SK-N-SH (cell line): Measurements from ENCODE around the gene TGDS. TPM values are rescaled to one million over a fixed set of nuclear protein-coding genes. Genes with fewer than 3 reads are reported as not detected.

Experiments used
- CTCF ChIA-PET: fragments of 300-600, 350-600 bp; formaldehyde crosslinking; extraction: SDS; loops from one replicate; lab custom pipeline; 2021; lab: Yijun Ruan, JAX
- POLR2A ChIA-PET: fragments of 350-600 bp; sonication (Branson Sonifier 250); formaldehyde crosslinking; extraction: SDS; loops from one replicate; lab custom pipeline; 2020; ENCODE audit warnings: antibody characterized with exemption, inconsistent platforms; lab: Yijun Ruan, JAX
- DNase-seq: peaks from one replicate; pipeline ENCODE4 v3.0.0; 2012
- H2AFZ ChIP-seq: fragments of 200-600 bp; sonication (generic); 2 replicates; pipeline ENCODE4 v1.8.1; 2016; ENCODE audit warnings: antibody characterized with exemption, mild to moderate bottlenecking, low read depth
- H3F3A ChIP-seq: fragments of 200-600 bp; sonication (generic); replicated peaks from 2 replicates; pipeline ENCODE3; 2016; ENCODE audit warnings: antibody characterized with exemption, mild to moderate bottlenecking; ENCODE audit not compliant: insufficient read depth
- H3K27ac ChIP-seq, 2 experiments: fragments of 200-500 bp in 1 of 2; fragments of 200-600 bp in 1 of 2; sonication (Bioruptor generic) in 1 of 2; sonication (generic), shearing (Covaris generic) in 1 of 2; 2 replicates each; pipeline versions ENCODE4 v1.5.1 to v1.6.1; 2014 to 2016; ENCODE audit warnings: low read depth in 2 of 2, inconsistent platforms in 1 of 2, low read length in 1 of 2, mild to moderate bottlenecking in 1 of 2, mixed read lengths in 1 of 2
- H3K27me3 ChIP-seq: fragments of 200-600 bp; sonication (generic), shearing (Covaris generic); 2 replicates; pipeline ENCODE4 v1.6.1; 2016; ENCODE audit warnings: mixed run types; ENCODE audit not compliant: insufficient read depth
- H3K36me3 ChIP-seq, 2 experiments: fragments of 200-500 bp in 1 of 2; fragments of 200-600 bp in 1 of 2; sonication (Bioruptor generic) in 1 of 2; sonication (generic) in 1 of 2; replicated peaks in 1 of 2; 2 replicates each; pipeline versions ENCODE3 to v1.5.1; 2014 to 2016; ENCODE audit warnings: low read length in 1 of 2, mild to moderate bottlenecking in 1 of 2; ENCODE audit not compliant: insufficient read depth in 2 of 2, control insufficient read depth in 1 of 2
- H3K4me1 ChIP-seq, 2 experiments: fragments of 200-500 bp in 1 of 2; fragments of 200-600 bp in 1 of 2; sonication (Bioruptor generic) in 1 of 2; sonication (generic), shearing (Covaris generic) in 1 of 2; 2 replicates each; pipeline versions ENCODE4 v1.5.1 to v1.6.1; 2014 to 2016; ENCODE audit warnings: low read depth in 1 of 2, low read length in 1 of 2, mixed run types in 1 of 2; ENCODE audit not compliant: insufficient read depth in 2 of 2, control insufficient read depth in 1 of 2
- H3K4me2 ChIP-seq: fragments of 200-600 bp; sonication (generic), shearing (Covaris generic); 2 replicates; pipeline ENCODE4 v1.6.1; 2017; ENCODE audit warnings: mixed run types
- H3K4me3 ChIP-seq, 2 experiments: fragments of 200-500 bp in 1 of 2; fragments of 200-600 bp in 1 of 2; sonication (Bioruptor generic) in 1 of 2; sonication (generic), shearing (Covaris generic) in 1 of 2; 2 replicates each; pipeline versions ENCODE4 v1.5.1 to v1.8.1; 2014 to 2016; ENCODE audit warnings: low read depth in 2 of 2, inconsistent platforms in 1 of 2, low read length in 1 of 2, mild to moderate bottlenecking in 1 of 2, mixed read lengths in 1 of 2, moderate library complexity in 1 of 2
- H3K79me2 ChIP-seq: fragments of 200-600 bp; sonication (generic); 2 replicates; pipeline ENCODE4 v1.8.1; 2017; ENCODE audit warnings: mild to moderate bottlenecking; ENCODE audit not compliant: insufficient read depth
- H3K9ac ChIP-seq: fragments of 200-600 bp; sonication (generic); 2 replicates; pipeline ENCODE4 v1.6.1; 2017; ENCODE audit warnings: mixed run types
- H3K9me2 ChIP-seq: fragments of 200-600 bp; sonication (generic); 2 replicates; pipeline ENCODE4 v1.6.1; 2017; ENCODE audit warnings: mixed run types
- H3K9me3 ChIP-seq: fragments of 200-600 bp; sonication (generic); 2 replicates; pipeline ENCODE4 v1.6.1; 2017; ENCODE audit warnings: mixed run types, mild to moderate bottlenecking, moderate library complexity
- H4K20me1 ChIP-seq: fragments of 200-600 bp; sonication (generic); 2 replicates; pipeline ENCODE4 v1.6.1; 2017; ENCODE audit warnings: mild to moderate bottlenecking, mixed run types; ENCODE audit not compliant: insufficient read depth
- ELF1 ChIP-seq: IDR thresholded peaks from 2 replicates; pipeline ENCODE4 v1.4.0; 2012
- FOXM1 ChIP-seq: IDR thresholded peaks from 2 replicates; pipeline ENCODE4 v1.4.0; 2012; ENCODE audit warnings: low read depth, mild to moderate bottlenecking
- GABPA ChIP-seq: IDR thresholded peaks from 2 replicates; pipeline ENCODE4 v1.4.0; 2012; ENCODE audit warnings: low read depth, mild to moderate bottlenecking
- GATA2 ChIP-seq: sonication (generic); formaldehyde crosslinking; IDR thresholded peaks from 2 replicates; pipeline ENCODE4 v1.5.0; 2020; ENCODE audit warnings: mild to moderate bottlenecking, missing genetic modification reagents
- MEF2A ChIP-seq: IDR thresholded peaks from 2 replicates; pipeline ENCODE4 v1.4.0; 2012; ENCODE audit warnings: low read depth, borderline replicate concordance
- MXI1 ChIP-seq: IDR thresholded peaks from 2 replicates; pipeline ENCODE4 v1.6.1; 2012; ENCODE audit warnings: mild to moderate bottlenecking, low read depth, low read length, improper control_type of control experiment
- NFIC ChIP-seq: IDR thresholded peaks from 2 replicates; pipeline ENCODE4 v1.4.0; 2012; ENCODE audit warnings: borderline replicate concordance
- POLR2AphosphoS5 ChIP-seq: IDR thresholded peaks from 2 replicates; pipeline ENCODE4 v1.6.1; 2012; ENCODE audit warnings: low read depth, low read length
- RAD21 ChIP-seq: IDR thresholded peaks from 2 replicates; pipeline ENCODE4 v1.6.1; 2012; ENCODE audit warnings: mild to moderate bottlenecking, low read length
- RFX5 ChIP-seq: IDR thresholded peaks from 2 replicates; pipeline ENCODE4 v1.6.1; 2012; ENCODE audit warnings: mild to moderate bottlenecking, improper control_type of control experiment, low read length
- RXRA ChIP-seq: IDR thresholded peaks from 2 replicates; pipeline ENCODE4 v1.4.0; 2012; ENCODE audit warnings: low read depth, mild to moderate bottlenecking, borderline replicate concordance
- TCF12 ChIP-seq: IDR thresholded peaks from 2 replicates; pipeline ENCODE4 v1.4.0; 2012
- ZBTB33 ChIP-seq: IDR thresholded peaks from 2 replicates; pipeline ENCODE4 v1.4.0; 2012; ENCODE audit warnings: low read depth, borderline replicate concordance
- WGBS: methylation state at CpG from one replicate; pipeline ENCODE4 v1.1.6; 2017; ENCODE audit warnings: low lambda C conversion rate; 5-methylcytosine and 5-hydroxymethylcytosine counted together
- polyA plus RNA-seq, 3 experiments: library from polyadenylated mRNA; depleted of rRNA; stranded (reverse); fragments of >200 nt; gene quantifications; 2 replicates each; pipeline ENCODE4 v1.2.3, GENCODE V29; 2012
- TF ChIP-seq, protein P1 (sequence below): IDR thresholded peaks from 2 replicates; pipeline ENCODE4 v1.6.1; 2012; ENCODE audit warnings: mild to moderate bottlenecking, low read depth, low read length, moderate library complexity
- TF ChIP-seq, protein P2 (sequence below): fragments of 150-350 bp; IDR thresholded peaks from 2 replicates; pipeline ENCODE4 v1.6.1; 2017; ENCODE audit warnings: antibody characterized with exemption, low read length, low read depth, borderline replicate concordance
- TF ChIP-seq, protein P3 (sequence below): IDR thresholded peaks from 2 replicates; pipeline ENCODE4 v1.4.0; 2012; ENCODE audit warnings: low read depth

TGDS gene
- polyA plus RNA-seq, 1 of the 3 experiments (the other 2 are of a cell fraction), result 8.2 TPM

DNA sequence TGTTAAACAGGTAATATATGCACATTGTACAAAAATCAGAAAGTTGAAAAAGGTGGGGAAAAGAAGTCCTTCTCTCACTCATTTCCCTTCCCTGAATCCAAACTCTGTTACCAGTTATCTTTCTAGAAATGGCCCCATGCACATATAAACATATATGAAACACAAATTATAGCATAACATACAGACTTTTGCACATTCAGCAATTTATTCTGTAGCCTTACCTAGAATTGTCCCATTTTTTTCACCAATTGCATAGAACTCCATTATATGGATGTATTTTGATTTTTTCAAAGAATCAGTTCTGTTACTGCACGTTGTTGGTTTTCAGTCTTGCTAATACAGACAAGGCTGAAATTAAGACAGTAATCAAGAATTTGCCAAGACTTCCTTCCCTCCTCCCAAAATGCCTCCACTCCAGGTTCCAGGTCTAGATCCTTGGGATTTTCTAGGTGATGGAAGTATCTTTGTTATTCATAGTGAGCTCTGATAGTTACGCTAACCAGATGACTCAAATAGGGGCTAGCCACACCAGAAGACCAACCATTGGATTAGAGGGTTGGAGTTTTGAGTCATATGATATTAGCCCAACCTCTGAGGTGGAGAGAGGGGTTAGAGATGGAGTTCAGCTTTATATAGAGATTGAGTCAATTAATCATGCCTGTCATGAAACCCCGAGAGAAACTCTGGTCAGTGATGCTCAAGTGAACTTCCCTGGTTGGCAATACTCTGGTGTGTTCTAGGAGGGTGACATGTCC, 36.5 kb upstream of the TGDS start:
- DNase-seq, result no peak
- H3K4me2 ChIP-seq, result no peak overlapping the region
- H2AFZ ChIP-seq, result no peak overlapping the region
- H3K79me2 ChIP-seq, result no peaks in the 10 kb centered on the region
- no peak overlapping the region for H3K27ac ChIP-seq
- no peak overlapping the region for H3K4me3 ChIP-seq
- no peak overlapping the region for H3K9ac ChIP-seq
- H3K9me2 ChIP-seq, result no peaks in the 10 kb centered on the region
- CTCF ChIA-PET, result interaction anchor here (3.7 kb wide), 1 partner anchor 12 kb away, joined by 23 read pairs; no protein-coding TSS in a partner anchor
- H3K9me3 ChIP-seq, result no peaks in the 10 kb centered on the region
- H3K27me3 ChIP-seq, result no peaks in the 10 kb centered on the region
- 96% methylated on average over 3 of the region's 3 CpGs for WGBS
- H3K4me1 ChIP-seq, result no peaks in the 10 kb centered on the region
- POLR2A ChIA-PET, result no interaction called here
- H3K36me3 ChIP-seq, result peaks cover 39 to 47% of the 10 kb centered on the region in 2 experiments
- TF ChIP-seq RAD21 (no peak), RFX5 (no peak), GATA2 (CRISPR knock-in tag) (no peak), GABPA (no peak), MEF2A (no peak), POLR2AphosphoS5 (no peak), TCF12 (no peak), MXI1 (no peak), FOXM1 (no peak), RXRA (no peak), NFIC (no peak)
- TF ChIP-seq, protein P1, sequence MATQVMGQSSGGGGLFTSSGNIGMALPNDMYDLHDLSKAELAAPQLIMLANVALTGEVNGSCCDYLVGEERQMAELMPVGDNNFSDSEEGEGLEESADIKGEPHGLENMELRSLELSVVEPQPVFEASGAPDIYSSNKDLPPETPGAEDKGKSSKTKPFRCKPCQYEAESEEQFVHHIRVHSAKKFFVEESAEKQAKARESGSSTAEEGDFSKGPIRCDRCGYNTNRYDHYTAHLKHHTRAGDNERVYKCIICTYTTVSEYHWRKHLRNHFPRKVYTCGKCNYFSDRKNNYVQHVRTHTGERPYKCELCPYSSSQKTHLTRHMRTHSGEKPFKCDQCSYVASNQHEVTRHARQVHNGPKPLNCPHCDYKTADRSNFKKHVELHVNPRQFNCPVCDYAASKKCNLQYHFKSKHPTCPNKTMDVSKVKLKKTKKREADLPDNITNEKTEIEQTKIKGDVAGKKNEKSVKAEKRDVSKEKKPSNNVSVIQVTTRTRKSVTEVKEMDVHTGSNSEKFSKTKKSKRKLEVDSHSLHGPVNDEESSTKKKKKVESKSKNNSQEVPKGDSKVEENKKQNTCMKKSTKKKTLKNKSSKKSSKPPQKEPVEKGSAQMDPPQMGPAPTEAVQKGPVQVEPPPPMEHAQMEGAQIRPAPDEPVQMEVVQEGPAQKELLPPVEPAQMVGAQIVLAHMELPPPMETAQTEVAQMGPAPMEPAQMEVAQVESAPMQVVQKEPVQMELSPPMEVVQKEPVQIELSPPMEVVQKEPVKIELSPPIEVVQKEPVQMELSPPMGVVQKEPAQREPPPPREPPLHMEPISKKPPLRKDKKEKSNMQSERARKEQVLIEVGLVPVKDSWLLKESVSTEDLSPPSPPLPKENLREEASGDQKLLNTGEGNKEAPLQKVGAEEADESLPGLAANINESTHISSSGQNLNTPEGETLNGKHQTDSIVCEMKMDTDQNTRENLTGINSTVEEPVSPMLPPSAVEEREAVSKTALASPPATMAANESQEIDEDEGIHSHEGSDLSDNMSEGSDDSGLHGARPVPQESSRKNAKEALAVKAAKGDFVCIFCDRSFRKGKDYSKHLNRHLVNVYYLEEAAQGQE, result no peak
- TF ChIP-seq, all 33 proteins: peak for 0
- H4K20me1 ChIP-seq, result no peaks in the 10 kb centered on the region
- H3F3A ChIP-seq, result no peaks in the 10 kb centered on the region

- no peak overlapping the region for H3K9ac ChIP-seq
- 80% methylated on average over 2 of the region's 2 CpGs for WGBS
- TF ChIP-seq, protein P1, result no peak
- TF ChIP-seq FOXM1 (no peak), GABPA (no peak), ZBTB33 (no peak), ELF1 (no peak), TCF12 (no peak)
- TF ChIP-seq, protein P2, sequence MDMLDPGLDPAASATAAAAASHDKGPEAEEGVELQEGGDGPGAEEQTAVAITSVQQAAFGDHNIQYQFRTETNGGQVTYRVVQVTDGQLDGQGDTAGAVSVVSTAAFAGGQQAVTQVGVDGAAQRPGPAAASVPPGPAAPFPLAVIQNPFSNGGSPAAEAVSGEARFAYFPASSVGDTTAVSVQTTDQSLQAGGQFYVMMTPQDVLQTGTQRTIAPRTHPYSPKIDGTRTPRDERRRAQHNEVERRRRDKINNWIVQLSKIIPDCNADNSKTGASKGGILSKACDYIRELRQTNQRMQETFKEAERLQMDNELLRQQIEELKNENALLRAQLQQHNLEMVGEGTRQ, result no peak
- TF ChIP-seq, protein P3, sequence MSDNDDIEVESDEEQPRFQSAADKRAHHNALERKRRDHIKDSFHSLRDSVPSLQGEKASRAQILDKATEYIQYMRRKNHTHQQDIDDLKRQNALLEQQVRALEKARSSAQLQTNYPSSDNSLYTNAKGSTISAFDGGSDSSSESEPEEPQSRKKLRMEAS, result no peak
These were observed 34.9 kb upstream of the TGDS start for GRCh38 chr13:94630858-94631257.

More at GRCh38 chr13:94630858-94631257, 34.9 kb upstream of the TGDS start:
- DNase-seq, result no peak
- H2AFZ ChIP-seq, result no peak overlapping the region
- no peak overlapping the region for H3K4me3 ChIP-seq
- H3K79me2 ChIP-seq, result no peaks in the 10 kb centered on the region
- H3K4me2 ChIP-seq, result no peak overlapping the region
- peaks cover 45 to 60% of the 10 kb centered on the region in 2 experiments for H3K36me3 ChIP-seq
- no peaks in the 10 kb centered on the region for H3F3A ChIP-seq
- H3K9me2 ChIP-seq, result no peaks in the 10 kb centered on the region
- H4K20me1 ChIP-seq, result no peaks in the 10 kb centered on the region
- ChIA-PET CTCF (interaction anchor here (2.2 to 3.7 kb wide), 2 partner anchors 11 to 44 kb away, joined by 6 to 23 read pairs; no protein-coding TSS in a partner anchor), POLR2A (no interaction called here)
- no peaks in the 10 kb centered on the region for H3K4me1 ChIP-seq
- H3K27ac ChIP-seq, result no peak overlapping the region; a peak in 1 of 4 replicates
- H3K9me3 ChIP-seq, result no peaks in the 10 kb centered on the region
- no peaks in the 10 kb centered on the region for H3K27me3 ChIP-seq
